Parathyroid adenoma (tissue), 2 donors: Measurements from ENCODE around the gene COLQ.
"Not testable (repeated sequence)": the region's sequence is repeated elsewhere in the genome, so short reads cannot be mapped to it uniquely, and the experiment has no call there.

ENCODE experiments used
- H2AFZ ChIP-seq: fragments of 300-600 bp; sonication (generic); one replicate; pipeline ENCODE4 v1.7.0; 2017; ENCODE audit warnings: antibody characterized with exemption, mild to moderate bottlenecking
- H3K27ac ChIP-seq: fragments of 300-600 bp; sonication (generic); one replicate; pipeline ENCODE4 v1.7.0; 2017
- H3K27me3 ChIP-seq: fragments of 300-600 bp; sonication (generic); one replicate; pipeline ENCODE4 v1.7.0; 2017; ENCODE audit warnings: low read length; ENCODE audit not compliant: control insufficient read depth, insufficient read depth
- H3K36me3 ChIP-seq: fragments of 300-600 bp; sonication (generic); one replicate; pipeline ENCODE4 v1.7.0; 2017; ENCODE audit warnings: low read length; ENCODE audit not compliant: control insufficient read depth, insufficient read depth
- H3K4me1 ChIP-seq: fragments of 300-600 bp; sonication (generic); one replicate; pipeline ENCODE4 v1.7.0; 2017; ENCODE audit warnings: control low read depth
- H3K4me2 ChIP-seq: fragments of 300-600 bp; sonication (generic); one replicate; pipeline ENCODE4 v1.7.0; 2017; ENCODE audit warnings: low read length
- H3K4me3 ChIP-seq: fragments of 300-600 bp; sonication (generic); one replicate; pipeline ENCODE4 v1.7.0; 2017; ENCODE audit warnings: low read depth, low read length
- H3K79me2 ChIP-seq: fragments of 300-600 bp; sonication (generic); one replicate; pipeline ENCODE4 v1.7.0; 2017; ENCODE audit warnings: control low read depth
- H3K9ac ChIP-seq: fragments of 300-600 bp; sonication (generic); one replicate; pipeline ENCODE4 v1.7.0; 2017; ENCODE audit warnings: mild to moderate bottlenecking
- H3K9me3 ChIP-seq: fragments of 300-600 bp; sonication (generic); one replicate; pipeline ENCODE4 v1.7.0; 2017; ENCODE audit warnings: low read length; ENCODE audit not compliant: control insufficient read depth
- TF ChIP-seq, protein P1 (sequence below): fragments of 300-600 bp; sonication (generic); IDR thresholded peaks from one replicate; pipeline ENCODE4 v1.7.0; 2017; ENCODE audit warnings: antibody characterized with exemption, mild to moderate bottlenecking
- donor health status: primary hyperparathyroidism.

The COLQ gene

DNA sequence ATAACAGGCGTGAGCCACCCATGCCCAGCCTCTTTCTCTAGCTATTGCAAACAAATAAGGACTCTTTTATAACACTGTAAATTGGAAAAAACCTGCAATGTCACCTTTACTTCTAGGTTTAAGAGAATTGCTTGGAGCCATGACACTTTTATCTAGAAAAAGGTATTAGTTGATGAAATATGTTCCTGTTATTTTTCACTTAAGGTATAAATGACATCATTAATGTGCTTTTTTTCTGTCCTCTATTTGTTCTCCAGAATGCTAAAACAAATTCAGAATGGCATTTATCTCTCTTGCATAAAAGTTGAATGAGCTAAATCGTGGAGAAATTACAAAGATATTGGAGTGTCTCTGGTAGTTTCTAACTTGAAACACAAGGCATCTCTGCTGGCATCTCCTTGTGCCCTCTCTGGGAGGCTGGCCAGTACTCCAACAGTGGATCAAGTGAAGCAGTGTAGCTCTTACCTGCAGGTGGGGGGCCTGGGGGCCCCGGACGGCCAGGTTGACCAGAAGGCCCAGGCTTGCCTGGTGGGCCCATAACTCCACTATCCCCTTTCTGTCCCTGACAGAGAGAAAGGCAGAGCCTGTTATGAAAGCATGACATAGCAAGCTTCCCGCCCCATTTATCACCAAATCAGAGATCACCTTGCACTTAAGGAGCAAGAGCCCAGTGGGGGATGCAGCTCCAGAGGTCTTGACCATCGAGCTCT lies 55.5 kb downstream of the COLQ start:
- Histone ChIP-seq H3K4me3 (no peak overlapping the region), H2AFZ (no peak overlapping the region), H3K79me2 (no peaks in the 10 kb centered on the region), H3K4me1 (no peaks in the 10 kb centered on the region), H3K36me3 (no peaks in the 10 kb centered on the region), H3K9ac (no peak overlapping the region), H3K4me2 (no peak overlapping the region), H3K9me3 (no peaks in the 10 kb centered on the region), H3K27ac (no peak overlapping the region), H3K27me3 (no peaks in the 10 kb centered on the region)
- TF ChIP-seq, protein P1, sequence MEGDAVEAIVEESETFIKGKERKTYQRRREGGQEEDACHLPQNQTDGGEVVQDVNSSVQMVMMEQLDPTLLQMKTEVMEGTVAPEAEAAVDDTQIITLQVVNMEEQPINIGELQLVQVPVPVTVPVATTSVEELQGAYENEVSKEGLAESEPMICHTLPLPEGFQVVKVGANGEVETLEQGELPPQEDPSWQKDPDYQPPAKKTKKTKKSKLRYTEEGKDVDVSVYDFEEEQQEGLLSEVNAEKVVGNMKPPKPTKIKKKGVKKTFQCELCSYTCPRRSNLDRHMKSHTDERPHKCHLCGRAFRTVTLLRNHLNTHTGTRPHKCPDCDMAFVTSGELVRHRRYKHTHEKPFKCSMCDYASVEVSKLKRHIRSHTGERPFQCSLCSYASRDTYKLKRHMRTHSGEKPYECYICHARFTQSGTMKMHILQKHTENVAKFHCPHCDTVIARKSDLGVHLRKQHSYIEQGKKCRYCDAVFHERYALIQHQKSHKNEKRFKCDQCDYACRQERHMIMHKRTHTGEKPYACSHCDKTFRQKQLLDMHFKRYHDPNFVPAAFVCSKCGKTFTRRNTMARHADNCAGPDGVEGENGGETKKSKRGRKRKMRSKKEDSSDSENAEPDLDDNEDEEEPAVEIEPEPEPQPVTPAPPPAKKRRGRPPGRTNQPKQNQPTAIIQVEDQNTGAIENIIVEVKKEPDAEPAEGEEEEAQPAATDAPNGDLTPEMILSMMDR, result no peak

- Histone ChIP-seq H3K36me3 (no peaks in the 10 kb centered on the region), H3K4me3 (no peak overlapping the region), H3K79me2 (no peaks in the 10 kb centered on the region), H3K4me2 (no peak overlapping the region), H3K27ac (no peak overlapping the region), H3K9ac (no peak overlapping the region), H3K27me3 (no peaks in the 10 kb centered on the region), H3K9me3 (no peaks in the 10 kb centered on the region), H3K4me1 (no peaks in the 10 kb centered on the region), H2AFZ (no peak overlapping the region)
- TF ChIP-seq, protein P1, result no peak
Observed at GRCh38 chr3:15462451-15462850, 59.1 kb downstream of the COLQ start.

GRCh38 chr3:15460891-15461531 lies 60.5 kb downstream of the COLQ start:
- no peaks in the 10 kb centered on the region for H3K9me3 ChIP-seq
- no peaks in the 10 kb centered on the region for H3K36me3 ChIP-seq
- no peak overlapping the region for H3K4me3 ChIP-seq

GRCh38 chr3:15458212-15458780 lies 63.2 kb downstream of the COLQ start:
- H3K4me3 ChIP-seq, result no peak overlapping the region
- TF ChIP-seq, protein P1, result no peak
- H3K4me2 ChIP-seq, result no peak overlapping the region
- no peaks in the 10 kb centered on the region for H3K27me3 ChIP-seq
- H3K36me3 ChIP-seq, result no peaks in the 10 kb centered on the region
- H3K9me3 ChIP-seq, result no peaks in the 10 kb centered on the region
- no peak overlapping the region for H3K27ac ChIP-seq
- H2AFZ ChIP-seq, result no peak overlapping the region
- H3K79me2 ChIP-seq, result no peaks in the 10 kb centered on the region
- H3K9ac ChIP-seq, result no peak overlapping the region
- H3K4me1 ChIP-seq, result no peaks in the 10 kb centered on the region

More at GRCh38 chr3:15460891-15461531, 60.5 kb downstream of the COLQ start:
- Histone ChIP-seq H3K9ac (no peak overlapping the region), H3K4me1 (no peaks in the 10 kb centered on the region), H3K79me2 (no peaks in the 10 kb centered on the region), H3K27me3 (no peaks in the 10 kb centered on the region), H3K27ac (no peak overlapping the region), H2AFZ (no peak overlapping the region), H3K4me2 (no peak overlapping the region)
- TF ChIP-seq, protein P1, result no peak

GRCh38 chr3:15456915-15457314 lies 64.6 kb downstream of the COLQ start:
- not testable (repeated sequence) for H3K4me2 ChIP-seq, H3K27me3 ChIP-seq, H3K9ac ChIP-seq, H3K36me3 ChIP-seq, H3K9me3 ChIP-seq, H3K27ac ChIP-seq, H3K4me3 ChIP-seq, H3K79me2 ChIP-seq, H3K4me1 ChIP-seq, H2AFZ ChIP-seq
